Stimulated activated naive CD4-positive, alpha-beta T cell treated with Interleukin-2 at 50 U/mL for 16 hours (primary cell): ENCODE data around the gene MGAT2.
A peak's percentile ranks its signal among the peaks of the same experiment; 100 is the strongest.
"Not testable (repeated sequence)": the region's sequence is repeated elsewhere in the genome, so short reads cannot be mapped to it uniquely, and the experiment has no call there.

Source experiments
- DNase-seq: peaks from one replicate; lab custom pipeline; 2025; lab: John Stamatoyannopoulos, UW

MGAT2 gene

GRCh38 chr14:49612671-49613070, 7.9 kb upstream of the MGAT2 start:
- no peak for DNase-seq

- DNase-seq: no peak
These were observed 6.4 kb upstream of the MGAT2 start for GRCh38 chr14:49614196-49614595.

DNA sequence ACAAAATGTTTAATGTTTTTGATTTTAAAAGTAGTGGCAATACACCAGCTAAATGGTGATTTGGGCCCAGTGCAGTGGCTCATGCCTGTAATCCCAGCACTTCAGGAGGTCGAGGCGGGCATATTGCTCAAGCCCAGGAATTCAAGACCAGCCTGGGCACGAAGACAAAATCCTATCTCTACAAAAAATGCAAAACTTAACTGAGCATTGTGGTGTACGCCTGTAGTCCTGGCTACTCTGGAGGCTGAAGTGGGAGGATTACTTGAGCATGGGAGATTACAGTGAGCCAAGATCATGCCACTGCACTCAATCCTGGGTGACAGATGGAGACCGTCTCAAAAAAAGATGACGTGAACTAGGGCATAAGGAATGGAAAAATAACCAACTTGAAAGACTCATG, 4.8 kb upstream of the MGAT2 start:
- DNase-seq: no peak

DNA sequence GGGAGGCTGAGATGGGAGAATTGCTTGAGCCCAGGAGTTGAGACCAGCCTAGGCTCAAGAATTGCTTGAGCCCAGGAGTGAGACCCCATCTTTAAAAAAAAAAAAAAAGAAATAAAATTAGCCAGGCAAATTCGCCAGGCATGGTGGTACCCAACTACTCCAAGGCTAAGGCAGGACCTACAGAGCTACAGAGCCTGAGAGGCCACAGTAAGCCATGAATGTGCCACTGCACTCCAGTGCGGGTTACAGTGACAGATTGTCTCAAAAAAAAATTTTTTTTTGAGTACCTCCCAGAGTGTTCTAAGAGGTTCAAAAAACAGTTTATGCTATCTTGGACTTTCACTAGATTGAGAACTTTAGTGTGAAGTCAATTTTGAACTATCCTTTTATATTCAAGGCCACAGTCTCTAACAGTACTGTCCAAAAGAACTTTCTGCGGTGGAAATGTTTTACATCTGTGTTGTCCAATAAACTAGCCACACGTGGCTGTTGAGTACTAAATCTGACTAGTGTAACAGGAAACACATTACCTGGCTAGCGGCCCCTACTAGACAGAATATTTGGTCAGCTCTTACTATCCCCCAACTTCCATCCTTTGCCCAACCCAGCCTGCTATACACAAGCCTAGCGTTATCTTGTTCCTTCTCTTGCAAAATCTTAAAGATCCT, 2.6 kb upstream of the MGAT2 start:
- no peak for DNase-seq

DNA sequence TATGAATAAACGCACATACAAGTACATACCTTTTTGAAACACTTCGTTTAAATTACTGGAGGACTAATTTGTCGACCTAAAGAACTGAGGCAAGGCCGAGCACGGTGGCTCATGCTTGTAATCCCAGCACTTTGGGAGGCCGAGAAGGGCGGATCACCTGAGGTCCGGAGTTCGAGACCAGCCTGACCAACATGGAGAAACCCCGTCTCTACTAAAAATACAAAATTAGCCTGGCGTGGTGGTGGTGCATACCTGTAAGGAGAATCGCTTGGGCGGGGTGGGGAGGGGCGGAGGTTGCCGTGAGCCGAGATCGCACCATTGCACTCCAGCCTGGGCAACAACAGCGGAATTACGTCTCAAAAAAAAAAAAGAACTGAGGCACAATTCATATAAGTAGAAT, 1.3 kb upstream of the MGAT2 start:
- not testable (repeated sequence) for DNase-seq

- no peak for DNase-seq
These were observed 869 bp upstream of the MGAT2 start for GRCh38 chr14:49619730-49620129.

DNA sequence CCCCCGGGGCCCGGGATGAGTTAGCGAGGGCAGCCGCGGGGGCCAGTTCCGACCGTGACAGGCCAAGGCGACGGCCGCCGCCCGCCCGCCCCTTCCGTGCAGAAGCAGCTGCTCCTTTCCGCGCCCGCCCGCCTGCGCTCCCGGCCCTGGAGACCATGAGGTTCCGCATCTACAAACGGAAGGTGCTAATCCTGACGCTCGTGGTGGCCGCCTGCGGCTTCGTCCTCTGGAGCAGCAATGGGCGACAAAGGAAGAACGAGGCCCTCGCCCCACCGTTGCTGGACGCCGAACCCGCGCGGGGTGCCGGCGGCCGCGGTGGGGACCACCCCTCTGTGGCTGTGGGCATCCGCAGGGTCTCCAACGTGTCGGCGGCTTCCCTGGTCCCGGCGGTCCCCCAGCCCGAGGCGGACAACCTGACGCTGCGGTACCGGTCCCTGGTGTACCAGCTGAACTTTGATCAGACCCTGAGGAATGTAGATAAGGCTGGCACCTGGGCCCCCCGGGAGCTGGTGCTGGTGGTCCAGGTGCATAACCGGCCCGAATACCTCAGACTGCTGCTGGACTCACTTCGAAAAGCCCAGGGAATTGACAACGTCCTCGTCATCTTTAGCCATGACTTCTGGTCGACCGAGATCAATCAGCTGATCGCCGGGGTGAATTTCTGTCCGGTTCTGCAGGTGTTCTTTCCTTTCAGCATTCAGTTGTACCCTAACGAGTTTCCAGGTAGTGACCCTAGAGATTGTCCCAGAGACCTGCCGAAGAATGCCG, 699 bp downstream of the MGAT2 start:
- peak; percentile 67 for DNase-seq

DNA sequence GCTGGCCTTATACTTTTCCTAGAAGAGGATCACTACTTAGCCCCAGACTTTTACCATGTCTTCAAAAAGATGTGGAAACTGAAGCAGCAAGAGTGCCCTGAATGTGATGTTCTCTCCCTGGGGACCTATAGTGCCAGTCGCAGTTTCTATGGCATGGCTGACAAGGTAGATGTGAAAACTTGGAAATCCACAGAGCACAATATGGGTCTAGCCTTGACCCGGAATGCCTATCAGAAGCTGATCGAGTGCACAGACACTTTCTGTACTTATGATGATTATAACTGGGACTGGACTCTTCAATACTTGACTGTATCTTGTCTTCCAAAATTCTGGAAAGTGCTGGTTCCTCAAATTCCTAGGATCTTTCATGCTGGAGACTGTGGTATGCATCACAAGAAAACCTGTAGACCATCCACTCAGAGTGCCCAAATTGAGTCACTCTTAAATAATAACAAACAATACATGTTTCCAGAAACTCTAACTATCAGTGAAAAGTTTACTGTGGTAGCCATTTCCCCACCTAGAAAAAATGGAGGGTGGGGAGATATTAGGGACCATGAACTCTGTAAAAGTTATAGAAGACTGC, 1.5 kb downstream of the MGAT2 start:
- no peak for DNase-seq

DNA sequence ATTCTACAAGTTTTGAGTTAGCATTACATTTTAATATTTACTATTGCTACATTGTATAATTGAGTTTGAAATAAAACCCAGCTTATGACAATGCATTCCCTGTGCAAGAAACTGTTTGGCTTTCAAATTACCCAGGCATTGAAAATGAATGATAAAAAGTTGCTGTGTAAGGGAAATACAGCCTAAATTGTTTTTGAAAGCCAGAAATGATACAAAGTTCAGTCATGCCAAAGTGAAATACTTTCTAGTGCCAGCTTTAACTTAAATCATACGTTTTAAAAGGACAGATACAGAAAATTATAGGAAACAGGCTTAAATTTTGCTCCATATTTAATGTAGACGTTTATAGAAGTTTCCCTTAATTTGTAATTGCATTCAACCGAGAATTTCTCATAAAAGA, 2.8 kb downstream of the MGAT2 start:
- no peak for DNase-seq

GRCh38 chr14:49623941-49624839, 3.6 kb downstream of the MGAT2 start:
- peak; percentile 6 for DNase-seq

DNA sequence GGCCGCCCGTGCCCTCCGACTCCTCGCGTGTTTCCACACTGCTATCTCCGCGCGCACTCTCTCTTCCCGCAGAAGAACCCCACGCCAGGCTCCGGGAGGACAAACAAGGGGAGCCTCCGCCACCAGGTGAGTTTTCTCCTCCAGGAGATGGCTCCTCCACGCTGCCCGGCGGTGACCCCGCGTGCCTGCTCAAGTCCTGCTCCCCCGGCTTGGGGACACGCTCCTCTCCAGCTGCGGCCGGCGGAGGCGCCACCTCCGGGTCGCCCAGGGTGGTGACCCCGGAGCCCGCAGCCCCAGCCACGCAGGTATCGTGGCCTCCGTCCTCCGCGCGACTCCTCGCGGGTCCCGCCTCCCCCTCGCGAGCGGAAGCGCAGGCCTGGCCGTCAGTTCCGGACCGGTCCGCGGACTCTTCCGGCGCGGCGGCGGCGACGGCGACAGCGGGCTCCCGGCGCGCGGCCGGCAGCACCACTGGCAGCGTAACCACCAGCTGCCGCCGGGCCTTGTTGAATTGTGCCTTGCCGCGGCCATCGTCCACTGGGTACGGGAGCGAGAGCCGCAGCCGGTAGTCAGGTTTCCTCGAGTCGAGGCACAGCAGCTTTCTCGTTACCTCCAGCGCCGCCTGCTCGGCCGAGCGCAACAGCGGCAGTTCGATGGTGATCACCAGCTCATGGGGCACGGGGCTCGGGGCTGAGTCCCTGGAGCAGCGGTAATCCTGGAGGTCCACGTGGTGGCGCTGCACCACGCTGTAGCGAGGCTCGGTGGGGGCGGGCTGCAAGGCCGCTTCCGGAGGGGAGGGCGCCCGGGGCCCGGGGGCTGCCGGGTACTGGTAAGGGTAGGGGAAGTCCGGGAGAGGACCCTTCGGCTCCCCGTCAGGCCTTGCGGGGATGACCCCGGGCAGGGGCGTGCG, 13.3 kb downstream of the MGAT2 start:
- DNase-seq: peak; percentile 91

DNA sequence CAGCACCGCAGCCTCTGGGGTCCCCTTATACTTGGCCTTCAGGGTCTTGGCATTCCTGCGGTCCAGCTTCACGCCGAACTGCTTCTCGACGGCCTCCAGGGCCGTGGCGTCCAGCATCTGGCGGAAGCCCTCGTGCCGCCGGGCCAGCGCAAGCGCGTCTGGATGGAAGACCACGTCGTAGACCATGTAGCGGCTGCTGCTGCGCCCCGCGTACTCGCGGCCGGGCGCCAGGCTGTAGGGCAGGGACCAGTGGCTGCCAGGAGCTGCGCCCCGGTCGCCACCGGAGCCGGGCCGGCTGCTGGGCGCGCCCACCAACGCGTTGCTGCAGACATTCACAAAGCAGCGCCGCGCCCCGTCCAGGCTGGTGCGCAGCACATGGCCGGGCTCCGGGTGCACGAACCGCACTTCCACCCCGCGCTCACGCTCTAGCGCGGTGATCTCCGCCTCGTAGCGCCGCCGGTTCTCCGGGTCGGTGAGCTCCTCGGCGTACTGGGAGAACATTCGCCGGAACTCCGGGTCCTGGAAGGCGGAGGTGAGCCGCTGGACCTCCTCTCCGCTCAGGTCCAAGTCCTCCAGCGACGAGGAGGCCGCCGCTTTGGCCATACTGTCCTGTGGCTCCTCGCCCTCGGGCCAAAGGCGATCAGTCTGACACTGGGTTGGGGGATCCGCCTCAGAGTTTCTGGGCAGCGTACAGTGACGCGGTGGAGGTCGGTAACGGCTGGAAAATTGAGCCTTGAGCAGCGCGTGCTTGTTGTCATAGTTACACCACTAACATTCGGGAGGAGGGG, 14.1 kb downstream of the MGAT2 start, which contains the start of gene DNAAF2:
Gene DNAAF2 (minus strand): TSS at position 698 of the 788 bp plus-strand sequence. CDS start 95 bp downstream, at position 603.
- DNase-seq: peak; percentile 58

- DNase-seq: no peak
These were observed 16.3 kb downstream of the MGAT2 start for GRCh38 chr14:49636866-49637265.

- DNase-seq: no peak
These were observed 17.0 kb downstream of the MGAT2 start for GRCh38 chr14:49637534-49638078.

GRCh38 chr14:49640540-49641417, 20.2 kb downstream of the MGAT2 start:
- no peak for DNase-seq

GRCh38 chr14:49641697-49642129, 21.1 kb downstream of the MGAT2 start:
- DNase-seq: no peak

- DNase-seq: no peak
These were observed 21.6 kb downstream of the MGAT2 start for GRCh38 chr14:49642163-49642562.

DNA sequence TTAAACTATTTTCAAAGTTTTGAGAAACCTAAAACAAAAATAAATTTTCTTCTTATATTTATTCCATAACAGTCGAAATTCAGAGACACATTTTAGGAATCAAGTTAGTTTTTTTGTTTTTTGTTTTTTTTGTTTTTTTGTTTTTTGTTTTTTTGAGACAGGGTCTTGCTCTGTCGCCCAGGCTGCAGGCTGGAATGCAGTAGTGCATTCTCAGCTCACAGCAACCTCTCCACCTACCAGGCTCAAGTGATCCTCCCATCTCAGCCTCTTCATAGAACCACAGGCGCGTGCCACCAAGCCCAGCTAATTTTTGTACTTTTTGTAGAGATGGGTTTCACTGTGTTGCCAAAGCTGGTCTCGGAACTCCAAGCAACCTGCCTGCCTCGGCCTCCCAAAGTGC, 32.9 kb downstream of the MGAT2 start:
- no peak for DNase-seq

DNA sequence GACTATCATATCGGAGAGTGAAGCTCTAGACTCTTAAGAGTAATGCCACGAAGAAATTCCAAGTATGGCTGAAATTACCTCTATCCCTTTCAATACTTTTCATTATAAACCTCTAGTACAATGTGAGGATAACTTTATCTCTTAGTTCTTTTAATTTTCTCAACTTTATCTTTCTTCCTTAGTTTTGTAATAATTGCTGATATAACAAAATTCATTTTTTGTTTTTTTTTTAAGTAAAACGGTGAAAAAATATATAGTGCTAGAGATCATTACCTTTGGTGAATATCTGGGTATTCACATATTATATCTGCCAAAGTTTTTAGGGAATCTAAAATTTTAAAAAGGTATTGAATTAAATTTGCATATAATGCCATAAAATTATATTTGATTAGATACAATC, 33.9 kb downstream of the MGAT2 start:
- DNase-seq: no peak
